Vein endothelial cell (primary cell): ENCODE measurements around the gene DNM3. TPM values are rescaled to one million over a fixed set of nuclear protein-coding genes. Genes with fewer than 3 reads are reported as not detected.

ENCODE experiments used
- small RNA-seq: library from RNA; depleted of rRNA; stranded (forward); fragments of <200 nt; gene quantifications from one replicate; pipeline ENCODE3, GENCODE V24; 2012
- total RNA-seq: library from RNA; depleted of rRNA; stranded (reverse); fragments of >200 nt; gene quantifications from 2 replicates; pipeline ENCODE4 v1.2.3, GENCODE V29; 2012

The DNM3 gene
- 1.6 and 3.8 TPM in 2 replicates for total RNA-seq

DNA sequence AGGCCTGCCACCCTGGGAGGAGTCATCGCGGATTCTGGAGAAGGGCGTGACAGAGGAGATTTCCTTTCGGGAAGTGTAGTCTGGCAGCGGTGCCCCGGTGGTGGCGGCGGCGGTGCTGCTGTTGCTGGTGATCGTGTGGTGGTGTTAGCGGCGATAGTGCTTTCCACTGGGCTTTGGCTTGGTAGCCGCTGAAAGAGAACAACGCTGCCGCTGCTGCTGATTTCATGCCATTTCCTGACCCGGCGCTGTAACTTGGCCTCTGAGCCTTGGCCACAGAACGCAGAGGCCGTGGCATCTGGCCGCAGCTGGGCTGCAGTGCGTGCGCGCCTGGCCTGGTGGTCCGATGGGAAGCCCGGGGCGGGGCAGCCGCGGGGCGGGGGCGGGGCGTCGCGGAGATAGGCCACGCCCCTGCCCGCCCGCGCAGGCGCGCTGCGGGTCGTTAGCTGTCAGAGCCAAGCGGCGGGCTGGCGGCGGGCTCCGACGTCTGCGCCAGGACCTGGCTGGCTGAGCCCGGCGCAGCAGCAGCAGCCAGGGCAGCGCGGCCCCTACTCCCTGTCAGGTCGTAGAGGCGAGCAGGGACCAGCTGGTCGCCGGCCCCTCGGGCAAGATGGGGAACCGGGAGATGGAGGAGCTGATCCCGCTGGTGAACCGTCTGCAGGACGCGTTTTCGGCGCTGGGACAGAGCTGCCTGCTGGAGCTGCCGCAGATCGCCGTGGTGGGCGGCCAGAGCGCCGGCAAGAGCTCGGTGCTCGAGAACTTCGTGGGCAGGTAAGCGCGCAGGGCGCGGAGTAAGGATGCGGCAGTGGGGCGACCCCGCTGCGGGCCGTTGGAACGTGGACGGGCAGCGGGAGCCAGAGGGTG, at the start of gene DNM3:
Gene DNM3, plus strand, starts transcription at position 449 of the 861 bp plus-strand sequence. Its CDS starts 159 bp downstream, at position 608.

DNA sequence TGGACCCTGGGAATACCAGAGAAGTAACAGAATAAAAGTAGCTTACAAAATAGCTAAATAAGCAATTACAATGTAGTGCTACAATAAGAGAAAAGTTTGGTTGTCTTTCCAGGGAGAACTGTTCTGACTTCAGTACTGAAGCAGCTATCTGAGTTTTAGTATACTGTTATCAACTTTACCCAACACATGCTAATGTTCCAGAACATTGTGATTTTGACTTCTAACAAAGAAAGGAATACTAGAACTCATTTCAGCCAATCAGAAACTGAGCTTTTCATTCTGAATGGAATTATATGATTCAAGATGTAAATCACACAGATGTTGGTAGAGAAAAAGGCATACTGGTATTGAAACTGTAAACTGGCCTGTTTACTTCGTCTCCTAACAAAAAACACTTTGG, 579.1 kb downstream of the DNM3 start, which contains the start of gene C1orf105:
Gene C1orf105, plus strand, starts transcription at position 301 of the 400 bp plus-strand sequence. CDS start 201 bp downstream, outside the sequence.

DNA sequence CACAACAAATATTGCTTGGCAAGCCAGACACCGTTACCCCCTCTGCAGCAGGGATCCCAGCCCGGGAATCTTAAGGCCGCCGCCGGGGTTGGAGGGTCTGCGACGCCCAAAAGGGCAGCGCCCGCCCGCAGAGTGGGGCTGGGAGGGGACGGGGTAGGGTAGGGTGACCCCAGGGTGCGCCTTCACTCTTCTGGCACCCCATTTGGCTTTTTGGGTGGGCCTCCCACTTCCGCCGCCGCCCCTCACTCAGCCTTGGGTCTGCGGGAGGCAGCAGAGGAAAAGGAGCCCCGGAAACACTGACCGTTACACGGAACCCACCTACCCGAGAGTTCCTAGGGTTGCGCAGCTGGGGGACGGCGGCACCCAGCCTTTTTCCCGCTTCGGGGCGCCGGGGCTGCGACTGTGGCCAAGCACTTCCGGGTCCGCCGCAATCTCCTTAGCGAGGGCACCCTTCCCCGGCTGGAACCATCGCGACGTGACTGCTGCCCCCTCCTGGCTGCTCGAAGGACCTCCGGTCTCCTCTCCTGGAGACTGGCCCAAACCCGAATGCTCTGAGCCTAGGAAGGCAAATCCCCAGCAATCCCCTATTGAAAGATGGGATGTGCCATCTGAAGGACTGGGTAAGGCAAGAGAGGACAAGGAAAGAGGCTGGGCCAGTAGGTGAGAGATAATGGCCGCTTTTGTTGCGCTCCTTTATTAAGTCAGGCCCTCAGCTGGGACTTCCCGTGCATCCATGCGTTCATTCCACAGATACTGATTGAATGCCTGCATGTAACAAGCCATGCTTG, 602.6 kb downstream of the DNM3 start, which contains the start of gene PIGC:
Gene PIGC, minus strand, starts transcription at position 404 of the 788 bp plus-strand sequence. CDS start 1,447 bp downstream, outside the sequence.

Small RNA genes within 50 kb of the gene (small RNA-seq; reads per million reads assigned to genes)
- gene MIR199A2 (0.21 reads per million), gene RNU6-157P (not detected)

Other genes with a start within 250 kb of the DNM3 start
- gene MYOCOS, start 219.3 kb upstream of the DNM3 start, total RNA-seq, result not detected in 2 replicates
- gene MYOC, start 188.8 kb upstream of the DNM3 start, total RNA-seq, result not detected in 2 replicates
- 4.2 and 6.9 TPM in 2 replicates for gene VAMP4, start 99.4 kb upstream of the DNM3 start, total RNA-seq
- 13.4 and 17.1 TPM in 2 replicates for gene METTL13, start 59.8 kb upstream of the DNM3 start, total RNA-seq